ENCODE results near the gene GRAMD1A. TPM values are rescaled to one million over a fixed set of nuclear protein-coding genes. Genes with fewer than 3 reads are reported as not detected.

The GRAMD1A gene
- total and polyA plus RNA-seq, 9 of the 15 experiments (the other 6 are each of a cell fraction or from before 2014, with no cell fraction given), result 1.4 to 63.8 (median 38.5) TPM

- TF ChIP-seq IRF9 (tag; IDR thresholded peaks at IDR 0.05) (no peak), HMBOX1 (IDR thresholded peaks at IDR 0.05) (peak; percentile 55; the same call in 1 of the 2 replicates), TCF15 (CRISPR knock-in tag; IDR thresholded peaks at IDR 0.05) (no peak), SOX6 (IDR thresholded peaks at IDR 0.05) (peak; percentile 95), ZNF174 (CRISPR knock-in tag; IDR thresholded peaks at IDR 0.05) (no peak), NFIC (IDR thresholded peaks at IDR 0.05) (peak; percentile 90), IFI16 (CRISPR knock-in tag; IDR thresholded peaks at IDR 0.05) (no peak), TAF1 (IDR thresholded peaks at IDR 0.05; ENCODE audit: control insufficient read depth, extremely low read depth, insufficient read depth, low read length, severe bottlenecking) (no peak), NR0B1 (IDR thresholded peaks at IDR 0.05; ENCODE audit: partially characterized antibody) (no peak), ZNF740 (CRISPR knock-in tag; IDR thresholded peaks at IDR 0.05) (no peak), ZNF740 (tag; IDR thresholded peaks at IDR 0.05) (no peak), ZBTB5 (IDR thresholded peaks at IDR 0.05) (no peak), SIRT6 (IDR thresholded peaks at IDR 0.05; ENCODE audit: low read depth, low read length) (no peak), ZNF175 (CRISPR knock-in tag; IDR thresholded peaks at IDR 0.05; ENCODE audit: low read depth) (no peak), RNF219 (CRISPR knock-in tag; IDR thresholded peaks at IDR 0.05) (no peak), TAF15 (IDR thresholded peaks at IDR 0.05; ENCODE audit: low read depth, low read length) (no peak), ZNF583 (CRISPR knock-in tag; IDR thresholded peaks at IDR 0.05) (no peak), BACH1 (tag; IDR thresholded peaks at IDR 0.05) (no peak)
Observed at GRCh38 chr19:34961775-34962686, 38.1 kb upstream of the GRAMD1A start (continued).
